Endothelial cell of umbilical vein (primary cell): ENCODE data around the gene ZNF316. TPM values are rescaled to one million over a fixed set of nuclear protein-coding genes. Genes with fewer than 3 reads are reported as not detected.

Source experiments
- BruUV-seq: library from RNA; stranded (reverse); fragments of 400-500 nt; replicated peaks from 2 replicates; lab custom pipeline; 2021; lab: Mats Ljungman, UMichigan
- CTCF ChIA-PET: fragments of 300-600, 350-600 bp; sonication (Branson Sonifier 250); formaldehyde crosslinking; loops from one replicate; lab custom pipeline; 2021; ENCODE audit warnings: antibody characterized with exemption, inconsistent platforms; lab: Charles Lee
- POLR2A ChIA-PET: fragments of 300-600, 350-600 bp; sonication (Branson Sonifier 250); formaldehyde crosslinking; loops from one replicate; lab custom pipeline; 2021; ENCODE audit warnings: antibody characterized with exemption, inconsistent platforms; lab: Charles Lee
- DNase-seq: peaks from one replicate; pipeline ENCODE4 v3.0.0-alpha.2; 2011; ENCODE audit warnings: low read depth, low spot score
- FAIRE-seq: peaks from 2 replicates; lab custom pipeline; 2011; peaks lifted over from hg19 to GRCh38; lab: Jason Lieb, UNC
- H2AFZ ChIP-seq: 2 replicates; pipeline ENCODE4 v1.6.0; 2012; ENCODE audit warnings: low read depth, low read length, control low read depth, inconsistent platforms
- H3K27ac ChIP-seq: 2 replicates; pipeline ENCODE4 v1.5.1; 2011; ENCODE audit warnings: low read depth, mild to moderate bottlenecking, control low read depth, low read length, moderate library complexity; ENCODE audit not compliant: insufficient read depth
- H3K27me3 ChIP-seq, 2 experiments: 2 replicates each; pipeline versions ENCODE4 v1.6.0 to v1.6.1; 2011; ENCODE audit warnings: low read length in 2 of 2, mixed read lengths in 1 of 2; ENCODE audit not compliant: control insufficient read depth in 2 of 2, insufficient read depth in 2 of 2
- H3K36me3 ChIP-seq, 2 experiments: 2 replicates in 1 of 2; 3 replicates in 1 of 2; pipeline ENCODE4 v1.5.1; 2011; ENCODE audit warnings: low read length in 2 of 2, mild to moderate bottlenecking in 1 of 2, moderate library complexity in 1 of 2; ENCODE audit not compliant: control insufficient read depth in 2 of 2, insufficient read depth in 2 of 2; ENCODE audit errors: extremely low read depth in 1 of 2
- H3K4me1 ChIP-seq: 3 replicates; pipeline ENCODE4 v1.5.1; 2011; ENCODE audit warnings: mild to moderate bottlenecking, low read length; ENCODE audit not compliant: control insufficient read depth, insufficient read depth; ENCODE audit errors: extremely low read depth
- H3K4me2 ChIP-seq: 2 replicates; pipeline ENCODE4 v1.6.1; 2011; ENCODE audit warnings: low read length, control low read depth, mixed read lengths; ENCODE audit not compliant: insufficient read depth
- H3K4me3 ChIP-seq, 3 experiments: fragments of 200-600 bp in 1 of 3; sonication (generic), shearing (Covaris generic) in 1 of 3; replicated peaks in 1 of 3; 2 replicates each; pipeline ENCODE4 v1.5.1; 2011 to 2016; ENCODE audit warnings: control low read depth in 3 of 3, low read length in 3 of 3, mild to moderate bottlenecking in 2 of 3, inconsistent platforms in 1 of 3, low read depth in 1 of 3, moderate library complexity in 1 of 3; ENCODE audit not compliant: insufficient read depth in 1 of 3
- H3K79me2 ChIP-seq: 2 replicates; pipeline ENCODE4 v1.6.0; 2012; ENCODE audit warnings: low read length, inconsistent platforms; ENCODE audit not compliant: control insufficient read depth, insufficient read depth
- H3K9ac ChIP-seq: replicated peaks from 2 replicates; pipeline ENCODE3; 2011; ENCODE audit warnings: low read length, control low read depth; ENCODE audit not compliant: insufficient read depth; ENCODE audit errors: extremely low read depth
- H3K9me1 ChIP-seq: replicated peaks from 3 replicates; pipeline ENCODE4 v1.6.0; 2011; ENCODE audit warnings: mild to moderate bottlenecking, low read length; ENCODE audit not compliant: control insufficient read depth, insufficient read depth; ENCODE audit errors: extremely low read depth
- H3K9me3 ChIP-seq: replicated peaks from 2 replicates; pipeline ENCODE4 v1.5.1; 2012; ENCODE audit warnings: low read length, inconsistent platforms; ENCODE audit not compliant: control insufficient read depth, insufficient read depth
- H4K20me1 ChIP-seq: replicated peaks from 2 replicates; pipeline ENCODE3; 2011; ENCODE audit warnings: mild to moderate bottlenecking, low read length; ENCODE audit not compliant: control insufficient read depth, insufficient read depth; ENCODE audit errors: extremely low read depth
- EZH2 ChIP-seq: IDR thresholded peaks from 2 replicates; pipeline ENCODE4 v1.6.1; 2012; ENCODE audit warnings: borderline replicate concordance, low read depth, mild to moderate bottlenecking, moderate library complexity, low read length, inconsistent platforms; ENCODE audit not compliant: severe bottlenecking
- FOS ChIP-seq: IDR thresholded peaks from 2 replicates; pipeline ENCODE4 v1.6.1; 2011; ENCODE audit warnings: mild to moderate bottlenecking, low read length, moderate library complexity, borderline replicate concordance; ENCODE audit not compliant: insufficient read depth
- GATA2 ChIP-seq: IDR thresholded peaks from 2 replicates; pipeline ENCODE4 v1.7.0; 2011; ENCODE audit warnings: low read depth, mild to moderate bottlenecking, moderate library complexity, mixed read lengths, low read length; ENCODE audit not compliant: insufficient read length, insufficient read depth
- JUN ChIP-seq: IDR thresholded peaks from 2 replicates; pipeline ENCODE4 v1.6.1; 2011; ENCODE audit warnings: borderline replicate concordance, low read depth; ENCODE audit not compliant: insufficient read length, insufficient read depth
- MYC ChIP-seq: IDR thresholded peaks from one replicate; pipeline ENCODE4 v1.6.1; 2011; ENCODE audit warnings: mild to moderate bottlenecking, low read depth, low read length
- POLR2A ChIP-seq: IDR thresholded peaks from 2 replicates; pipeline ENCODE4 v1.6.1; 2012; ENCODE audit warnings: low read depth, mild to moderate bottlenecking, control low read depth, low read length
- POLR2AphosphoS5 ChIP-seq: IDR thresholded peaks from 2 replicates; pipeline ENCODE4 v1.6.1; 2012; ENCODE audit warnings: low read depth, mild to moderate bottlenecking, control low read depth, low read length, moderate library complexity; ENCODE audit not compliant: insufficient read depth
- dilution Hi-C: fragments of 300-500 bp; cut with MboI; formaldehyde crosslinking; loops from one replicate; pipeline ENCODE4 v1.15.0; 2019; ENCODE audit warnings: low sequenced_read_pairs; ENCODE audit not compliant: extremely low pct_ligation_motif_present
- intact Hi-C: fragments of 100-400 bp; cut with micrococcal nuclease; formaldehyde crosslinking; loops from one replicate; pipeline ENCODE4 v1.10.0; 2022
- polyA plus RNA-seq, 4 experiments: library from polyadenylated mRNA; depleted of rRNA in 3 of 4; stranded (reverse) in 3 of 4; unstranded in 1 of 4; fragments of >200 nt; gene quantifications; 2 replicates each; pipeline versions ENCODE4 v1.2.1 to v1.2.3, GENCODE V29; 2011 to 2012; ENCODE audit warnings: missing spikeins in 1 of 4
- total RNA-seq: library from RNA; stranded (reverse); gene quantifications from 2 replicates; pipeline ENCODE4 v1.2.3, GENCODE V29; 2021
- TF ChIP-seq, protein P1 (sequence below): IDR thresholded peaks from 2 replicates; pipeline ENCODE4 v1.6.1; 2011; ENCODE audit not compliant: insufficient read depth, insufficient read length
- TF ChIP-seq, protein P2 (sequence below), 2 donors: IDR thresholded peaks; 1 replicate in 1 of 2; 2 replicates in 1 of 2; pipeline ENCODE4 v1.5.1; 2011; ENCODE audit warnings: low read length in 2 of 2, mild to moderate bottlenecking in 2 of 2, moderate library complexity in 2 of 2, control low read depth in 1 of 2, inconsistent platforms in 1 of 2, low read depth in 1 of 2; ENCODE audit not compliant: insufficient read depth in 1 of 2; ENCODE audit errors: extremely low read depth in 1 of 2

ZNF316 gene
- total and polyA plus RNA-seq, 2 donors (not counting 3 experiments of a cell fraction or from before 2014, with no cell fraction given), result 7.7 to 23.8 TPM

DNA sequence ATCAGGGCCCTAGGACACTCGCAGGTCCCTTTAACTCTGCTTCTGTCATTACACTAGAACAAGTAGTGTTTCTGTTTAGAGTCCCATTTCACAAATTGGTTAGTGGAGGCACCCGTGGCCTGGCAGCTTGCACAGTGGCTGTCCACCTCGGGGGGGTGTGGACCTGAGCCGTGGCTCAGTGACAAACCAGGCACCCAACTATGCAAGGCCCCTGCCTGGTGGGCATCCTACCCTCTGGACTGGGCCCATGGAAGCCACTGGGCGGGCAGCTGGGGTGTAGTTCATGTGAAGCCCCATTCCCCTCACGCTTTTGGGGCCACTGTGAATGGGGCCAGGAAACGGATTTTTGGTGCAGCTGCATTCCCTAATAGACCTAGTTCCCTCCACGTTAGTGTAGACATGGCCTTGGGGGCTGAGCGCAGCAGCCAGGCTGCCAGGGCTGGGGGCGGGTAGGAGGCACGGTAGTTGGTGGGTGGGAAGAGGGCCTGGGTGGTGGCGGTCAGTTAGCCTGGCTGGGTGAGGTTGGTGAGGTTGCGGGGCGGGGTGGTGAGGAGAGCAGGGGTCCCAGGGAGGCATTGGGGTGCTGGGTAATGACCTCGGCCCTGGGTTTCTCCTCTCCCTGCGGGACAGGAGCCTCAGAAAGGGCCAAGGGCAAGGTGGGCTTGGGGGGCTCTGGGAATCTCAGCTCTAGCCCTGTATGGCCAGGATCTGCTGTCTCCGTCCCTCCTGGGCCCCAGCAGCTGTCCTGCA, 18.7 kb downstream of the ZNF316 start:
- no peak overlapping the region for H2AFZ ChIP-seq
- no peaks in the 10 kb centered on the region for H3K79me2 ChIP-seq
- no peaks in the 10 kb centered on the region for H3K4me1 ChIP-seq
- no TSS peak for BruUV-seq
- no peak overlapping the region for H3K4me2 ChIP-seq
- dilution Hi-C loops, result no loop called here
- H3K9ac ChIP-seq, result no peak overlapping the region
- no peaks in the 10 kb centered on the region for H3K9me3 ChIP-seq
- CTCF ChIA-PET, result no interaction called here
- peaks cover 0 to 12% of the 10 kb centered on the region in 2 experiments for H3K36me3 ChIP-seq
- H4K20me1 ChIP-seq, result no peaks in the 10 kb centered on the region
- H3K27me3 ChIP-seq, result peaks cover 0 to 2% of the 10 kb centered on the region in 2 experiments
- no peak for TF ChIP-seq MYC
- TF ChIP-seq FOS, result no peak
- TF ChIP-seq POLR2AphosphoS5, result no peak
- TF ChIP-seq POLR2A, result no peak
- TF ChIP-seq GATA2, result no peak
- TF ChIP-seq, protein P1, sequence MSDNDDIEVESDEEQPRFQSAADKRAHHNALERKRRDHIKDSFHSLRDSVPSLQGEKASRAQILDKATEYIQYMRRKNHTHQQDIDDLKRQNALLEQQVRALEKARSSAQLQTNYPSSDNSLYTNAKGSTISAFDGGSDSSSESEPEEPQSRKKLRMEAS, result no peak
- TF ChIP-seq JUN, result no peak
- TF ChIP-seq, protein P2, sequence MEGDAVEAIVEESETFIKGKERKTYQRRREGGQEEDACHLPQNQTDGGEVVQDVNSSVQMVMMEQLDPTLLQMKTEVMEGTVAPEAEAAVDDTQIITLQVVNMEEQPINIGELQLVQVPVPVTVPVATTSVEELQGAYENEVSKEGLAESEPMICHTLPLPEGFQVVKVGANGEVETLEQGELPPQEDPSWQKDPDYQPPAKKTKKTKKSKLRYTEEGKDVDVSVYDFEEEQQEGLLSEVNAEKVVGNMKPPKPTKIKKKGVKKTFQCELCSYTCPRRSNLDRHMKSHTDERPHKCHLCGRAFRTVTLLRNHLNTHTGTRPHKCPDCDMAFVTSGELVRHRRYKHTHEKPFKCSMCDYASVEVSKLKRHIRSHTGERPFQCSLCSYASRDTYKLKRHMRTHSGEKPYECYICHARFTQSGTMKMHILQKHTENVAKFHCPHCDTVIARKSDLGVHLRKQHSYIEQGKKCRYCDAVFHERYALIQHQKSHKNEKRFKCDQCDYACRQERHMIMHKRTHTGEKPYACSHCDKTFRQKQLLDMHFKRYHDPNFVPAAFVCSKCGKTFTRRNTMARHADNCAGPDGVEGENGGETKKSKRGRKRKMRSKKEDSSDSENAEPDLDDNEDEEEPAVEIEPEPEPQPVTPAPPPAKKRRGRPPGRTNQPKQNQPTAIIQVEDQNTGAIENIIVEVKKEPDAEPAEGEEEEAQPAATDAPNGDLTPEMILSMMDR (IDR thresholded peaks at IDR 0.05; ENCODE audit: extremely low read depth in 1 of 2, insufficient read depth in 1 of 2, low read depth in 1 of 2, low read length in 2 of 2), result no peak
- no peak for TF ChIP-seq EZH2
- H3K4me3 ChIP-seq, result no peak overlapping the region
- no peak overlapping the region for H3K27ac ChIP-seq
- H3K9me1 ChIP-seq, result no peaks in the 10 kb centered on the region
- intact Hi-C loops, result no loop called here
- DNase-seq (no peak), FAIRE-seq (no peak)
- POLR2A ChIA-PET, result no interaction called here
